ENCODE measurements around the gene MAP2K6.

The MAP2K6 gene

GRCh38 chr17:69588316-69588715, 173.8 kb downstream of the MAP2K6 start:
- DNase-seq: no peak

- no peak for DNase-seq
Measured at GRCh38 chr17:69588827-69589239, 174.3 kb downstream of the MAP2K6 start.

DNA sequence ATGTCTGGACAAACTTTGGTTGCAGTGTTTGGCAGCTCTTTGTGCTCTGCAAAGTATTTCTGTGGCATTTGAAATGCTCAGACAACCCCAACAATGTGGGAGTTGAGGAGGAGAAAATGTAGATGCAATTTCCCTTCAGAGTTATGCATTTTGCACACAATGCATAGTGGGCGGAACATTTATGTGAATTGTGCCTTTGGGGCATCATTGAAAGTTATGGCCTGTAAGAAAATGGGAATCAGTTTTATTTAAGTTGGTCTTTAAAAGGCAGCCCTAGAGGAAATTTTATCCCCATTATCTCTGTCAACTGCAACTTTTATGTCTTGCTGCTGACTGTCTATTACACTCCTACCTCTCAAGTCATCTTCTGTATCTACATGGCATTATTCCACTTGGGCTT, 176.2 kb downstream of the MAP2K6 start:
- no peak for DNase-seq

- no peak for DNase-seq
Measured at GRCh38 chr17:69592692-69593350, 178.3 kb downstream of the MAP2K6 start.

- no peak for DNase-seq
Measured at GRCh38 chr17:69593351-69593715, 178.8 kb downstream of the MAP2K6 start.

DNA sequence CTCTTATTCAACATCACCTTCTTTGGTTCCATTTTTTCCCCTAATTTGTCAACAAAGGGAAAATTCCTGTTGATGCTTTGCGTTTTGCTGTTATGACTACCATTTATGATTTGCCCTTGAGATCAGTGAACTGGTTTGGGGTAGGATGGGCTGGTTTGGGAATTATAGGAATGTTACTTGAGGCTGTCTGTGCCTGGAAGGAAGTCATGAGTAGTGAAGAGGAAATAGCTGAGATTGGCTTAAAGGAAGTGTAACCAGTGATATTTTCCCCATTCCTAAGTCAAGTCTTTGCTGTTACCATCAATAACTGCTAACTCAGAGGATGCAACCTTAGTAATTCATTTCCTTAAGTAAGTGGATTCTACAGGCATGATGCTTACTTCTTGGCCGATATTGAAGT, 179.2 kb downstream of the MAP2K6 start:
- DNase-seq: no peak

DNA sequence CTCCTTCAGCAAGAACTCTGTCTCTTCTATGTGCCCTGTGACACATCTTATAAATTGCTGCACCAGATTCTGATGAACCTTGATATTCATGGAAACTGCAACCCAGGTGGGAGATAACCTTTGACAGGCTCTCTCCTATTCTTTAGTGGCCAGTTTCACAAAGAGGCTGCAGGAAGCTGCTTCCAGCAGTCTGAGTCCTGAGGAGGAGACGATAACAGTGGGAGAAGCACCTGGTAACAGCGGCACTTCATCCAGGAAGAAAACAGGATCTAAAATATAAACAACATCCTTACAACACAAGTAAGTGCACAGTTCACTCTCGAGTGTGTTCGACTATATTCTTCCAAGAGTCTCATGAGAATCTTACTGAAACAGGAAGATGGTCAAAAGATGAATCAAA, 180.1 kb downstream of the MAP2K6 start:
- no peak for DNase-seq

DNA sequence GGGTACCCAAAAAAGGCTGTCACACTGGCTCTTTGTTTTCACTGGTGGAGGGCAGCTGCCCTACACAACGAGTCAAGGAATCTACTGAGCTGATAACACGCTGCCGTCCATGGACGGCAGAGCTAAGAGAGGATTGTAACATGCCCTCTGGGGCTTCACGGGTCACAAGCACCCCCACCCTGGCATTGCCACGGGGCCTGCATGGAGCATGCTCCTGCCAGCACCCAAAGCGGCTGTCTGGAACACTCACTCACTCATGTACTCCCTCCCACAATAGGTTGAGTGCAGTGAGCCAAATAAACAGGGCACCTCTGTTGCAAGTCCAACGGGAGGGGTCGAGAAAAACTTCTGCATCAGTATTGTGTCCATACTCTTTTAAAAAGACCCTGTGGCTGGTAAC, 181.6 kb downstream of the MAP2K6 start:
- DNase-seq: no peak

DNA sequence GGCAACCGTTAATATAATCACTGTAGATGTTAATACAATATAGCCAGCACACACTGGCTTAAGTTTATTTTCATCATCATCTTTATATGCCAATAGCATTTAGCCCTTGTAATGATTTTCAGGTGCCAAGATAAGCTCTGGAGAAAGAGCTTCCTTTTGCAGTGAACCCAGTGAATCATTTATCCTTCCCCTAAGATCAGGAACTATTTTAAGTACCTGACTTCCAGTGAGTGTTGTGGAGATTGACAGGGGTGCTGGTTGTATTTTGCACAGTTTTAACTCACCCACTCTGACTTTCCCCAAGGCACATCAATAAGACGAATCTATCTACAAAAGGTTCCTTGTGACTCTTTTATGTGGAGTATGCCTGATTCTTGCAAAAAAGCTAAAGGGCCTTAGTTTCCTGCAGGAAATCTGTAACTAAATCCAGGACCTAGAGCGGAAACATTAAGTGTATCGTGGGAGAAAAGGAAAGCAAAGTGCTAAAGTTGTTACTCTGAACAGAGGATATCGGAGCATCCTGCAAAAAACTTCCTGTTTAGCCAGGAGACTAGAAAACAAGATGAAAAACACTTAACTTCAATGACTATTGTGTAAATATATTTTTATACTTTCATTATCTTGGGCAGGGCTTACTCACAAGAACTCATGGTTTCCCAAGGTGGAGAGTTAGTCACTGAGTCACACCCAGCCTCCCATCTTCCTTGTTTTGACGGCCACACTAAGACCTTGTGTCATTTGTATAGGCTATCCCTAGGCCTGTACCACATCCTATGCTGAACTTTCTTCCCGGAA, 183.6 kb downstream of the MAP2K6 start:
- DNase-seq: no peak

- no peak for DNase-seq
Measured at GRCh38 chr17:69602972-69603371, 188.5 kb downstream of the MAP2K6 start.

Measured in GOT3 (cell line).